ENCODE measurements around the gene SH3PXD2A.
"Not testable (repeated sequence)": the region's sequence is repeated elsewhere in the genome, so short reads cannot be mapped to it uniquely, and the experiment has no call there.

SH3PXD2A gene

DNA sequence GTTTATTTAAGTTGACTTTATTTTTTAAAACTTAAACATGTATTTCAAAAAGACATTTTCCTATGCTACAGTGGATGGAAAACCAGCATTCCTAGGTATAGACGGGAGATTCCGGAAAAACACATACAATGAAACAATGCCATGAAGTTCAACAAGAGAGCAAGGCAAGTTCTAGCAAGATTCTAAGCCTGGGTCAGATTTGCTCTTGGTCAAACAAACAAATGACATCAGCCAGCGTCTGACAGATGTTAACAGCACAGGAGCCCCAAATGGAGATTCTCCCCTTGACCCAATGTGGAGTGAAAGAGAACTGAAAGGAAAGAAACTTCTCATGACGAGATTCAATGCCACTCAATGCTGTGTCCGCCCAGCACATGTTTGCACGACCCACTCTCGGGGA, 212.0 kb downstream of the SH3PXD2A start:
- no peak for DNase-seq (ENCODE audit: low spot score)

DNA sequence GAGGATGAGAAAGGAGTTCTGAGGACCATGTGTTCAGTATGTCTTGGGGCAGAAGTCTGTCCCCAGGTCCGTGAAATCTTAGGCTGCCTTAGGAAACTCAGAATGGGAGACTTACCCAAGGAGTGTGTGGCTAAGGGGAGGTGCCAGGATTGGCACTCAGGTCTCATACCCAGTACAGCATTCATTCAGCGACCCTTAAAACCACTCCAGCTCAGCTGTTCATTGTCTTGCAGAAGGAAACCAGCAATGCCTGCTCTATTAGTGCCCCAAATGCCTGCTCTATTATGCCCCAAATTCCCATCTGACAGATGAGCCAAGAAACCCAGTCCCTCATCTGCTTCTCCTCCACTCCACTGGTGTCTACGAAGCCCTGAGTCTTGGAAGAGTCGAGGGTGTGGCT, 214.1 kb downstream of the SH3PXD2A start:
- no peak for DNase-seq (ENCODE audit: low spot score)

DNA sequence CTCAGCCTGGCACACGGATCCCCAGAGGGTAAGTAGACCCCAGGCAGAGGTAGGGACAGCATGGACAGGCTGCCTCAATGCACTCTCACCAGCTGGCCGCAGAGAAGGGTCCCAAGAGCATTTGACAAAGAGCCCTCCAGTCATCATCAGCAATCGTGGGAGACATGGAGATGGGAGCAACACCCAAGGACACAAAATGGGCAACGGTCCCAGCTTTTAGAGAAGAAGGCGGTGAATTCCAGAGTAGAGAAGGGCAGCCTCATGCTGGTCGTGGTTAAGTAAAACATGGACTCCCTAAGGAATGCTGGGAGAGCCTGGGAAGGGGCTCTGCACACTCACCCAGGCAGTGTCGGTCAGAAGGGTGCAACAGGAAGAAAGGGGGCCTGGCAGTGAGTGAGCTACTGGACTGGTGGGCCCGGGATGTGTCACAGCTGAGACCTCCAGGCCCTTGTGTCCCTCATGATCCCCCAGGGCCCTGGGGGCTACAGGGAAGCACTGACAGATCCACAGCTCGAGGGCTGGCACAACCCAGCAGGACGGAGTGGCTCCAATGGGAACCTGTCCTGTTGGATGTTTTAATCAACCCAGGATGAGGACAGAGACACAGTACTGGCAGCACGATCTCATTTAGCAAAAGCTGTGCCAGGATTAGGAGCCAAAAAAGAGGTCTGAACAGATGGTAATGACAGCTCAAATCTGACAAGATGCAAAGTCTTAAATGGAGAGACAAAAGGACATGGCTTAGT, 214.8 kb downstream of the SH3PXD2A start:
- no peak for DNase-seq (ENCODE audit: low spot score)

DNA sequence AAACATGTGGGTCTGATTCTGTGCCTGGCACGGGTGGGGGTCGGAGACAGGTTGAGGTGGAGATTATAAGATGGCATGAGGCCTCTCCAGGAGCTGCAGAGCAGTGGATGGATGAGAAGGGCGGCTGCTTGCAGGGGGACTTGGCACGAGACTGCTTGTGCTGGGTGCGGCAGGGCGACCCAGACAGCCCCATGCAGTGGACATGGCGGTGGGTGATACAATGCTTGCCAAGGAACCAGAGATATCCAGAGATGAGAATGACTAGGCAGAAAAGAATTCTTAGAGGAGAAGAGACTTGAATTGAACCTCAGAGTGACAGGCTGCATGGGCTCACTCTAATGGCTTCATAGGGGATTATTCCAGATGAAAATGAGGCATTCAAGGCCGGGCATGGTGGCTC, 216.4 kb downstream of the SH3PXD2A start:
- DNase-seq (ENCODE audit: low spot score): no peak

DNA sequence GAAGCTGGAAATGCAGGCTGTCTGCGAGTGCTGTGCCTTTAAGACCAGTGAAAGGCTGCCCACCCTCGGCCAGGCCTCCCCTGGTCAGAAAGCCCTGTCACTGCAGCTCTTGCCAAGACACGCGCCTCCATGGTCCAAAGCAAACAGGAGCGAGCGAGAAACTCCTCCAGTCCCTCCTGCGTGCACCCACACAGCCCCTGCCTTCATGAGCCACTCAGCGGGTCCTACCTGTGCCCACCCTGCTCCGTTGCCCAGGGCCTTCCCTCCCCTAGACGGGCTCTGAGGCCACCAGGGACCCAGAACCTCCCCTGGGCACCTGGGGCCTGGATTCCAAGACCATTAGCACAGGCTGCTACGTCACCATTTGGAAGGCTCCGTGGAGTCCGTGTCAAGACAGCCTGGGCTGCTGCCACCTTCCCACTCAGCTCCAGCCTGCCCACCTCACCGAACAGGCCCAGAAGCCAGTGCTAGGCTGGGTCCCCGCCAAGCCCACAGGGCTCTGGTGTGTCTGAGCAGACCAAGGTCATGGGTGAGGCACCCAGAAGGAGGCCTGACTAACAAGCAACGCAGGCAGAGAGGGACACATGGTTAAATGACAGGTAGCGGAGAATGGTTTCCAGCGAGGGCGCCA, 217.3 kb downstream of the SH3PXD2A start:
- no peak for DNase-seq (ENCODE audit: low spot score)

DNA sequence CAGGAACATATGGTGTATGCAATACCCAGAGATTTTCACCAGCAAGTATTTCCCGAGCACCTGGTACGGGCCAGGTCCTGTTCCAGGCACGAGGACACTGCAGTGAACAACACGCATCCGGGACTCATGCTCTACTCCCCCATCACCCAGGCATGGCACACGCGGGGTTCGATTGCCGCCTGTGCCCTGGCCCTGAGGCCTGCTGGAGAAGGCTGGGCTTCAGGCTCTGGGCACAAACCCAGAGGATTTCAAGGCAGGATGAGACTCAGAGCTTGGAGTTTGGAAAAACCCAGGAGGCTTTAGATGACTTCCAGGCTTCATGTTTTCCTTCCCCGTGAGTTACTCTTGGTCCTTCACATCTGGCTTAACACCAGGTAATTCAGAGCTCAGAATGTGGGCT, 218.4 kb downstream of the SH3PXD2A start:
- DNase-seq (ENCODE audit: low spot score): no peak

DNA sequence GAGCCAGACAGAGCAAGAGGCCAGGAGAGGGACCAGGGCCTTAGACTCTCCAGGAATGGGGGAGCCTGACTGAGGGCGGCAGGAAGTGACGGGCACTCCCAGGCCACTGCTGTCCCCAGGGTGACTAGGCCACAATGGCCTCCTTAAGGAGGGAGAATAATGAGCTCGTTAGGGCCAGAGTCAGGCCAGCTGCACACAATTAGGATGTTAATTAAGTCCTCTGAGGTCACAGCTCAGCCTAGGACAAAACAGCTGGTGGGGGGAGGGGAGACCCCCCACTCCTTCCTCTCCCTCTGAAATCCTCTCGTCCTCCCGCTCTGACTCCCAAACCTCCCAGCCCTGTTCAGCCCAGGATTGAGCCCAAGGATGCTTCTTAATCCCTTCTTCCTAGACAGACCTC, 218.9 kb downstream of the SH3PXD2A start:
- DNase-seq (ENCODE audit: low spot score): no peak

DNA sequence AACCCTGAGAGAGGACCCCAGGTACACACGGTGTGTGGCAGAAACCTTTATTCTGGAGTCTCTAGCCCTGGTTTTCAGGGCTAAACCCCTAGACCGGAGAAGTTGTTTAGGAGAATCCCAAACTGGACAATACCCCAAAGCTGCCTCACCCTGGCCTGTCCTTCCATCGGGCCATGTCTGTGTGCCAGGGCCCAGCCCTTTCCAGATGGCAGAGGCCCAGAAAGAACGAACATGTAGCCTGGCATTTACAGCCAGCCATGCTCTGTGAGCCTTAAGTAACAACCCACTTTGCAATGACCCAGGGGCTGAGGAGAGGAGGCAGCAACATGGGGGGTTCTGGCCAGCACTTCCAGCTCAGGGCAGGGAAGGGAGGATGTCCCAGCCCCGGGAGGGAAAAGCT, 219.8 kb downstream of the SH3PXD2A start:
- DNase-seq (ENCODE audit: low spot score): no peak

DNA sequence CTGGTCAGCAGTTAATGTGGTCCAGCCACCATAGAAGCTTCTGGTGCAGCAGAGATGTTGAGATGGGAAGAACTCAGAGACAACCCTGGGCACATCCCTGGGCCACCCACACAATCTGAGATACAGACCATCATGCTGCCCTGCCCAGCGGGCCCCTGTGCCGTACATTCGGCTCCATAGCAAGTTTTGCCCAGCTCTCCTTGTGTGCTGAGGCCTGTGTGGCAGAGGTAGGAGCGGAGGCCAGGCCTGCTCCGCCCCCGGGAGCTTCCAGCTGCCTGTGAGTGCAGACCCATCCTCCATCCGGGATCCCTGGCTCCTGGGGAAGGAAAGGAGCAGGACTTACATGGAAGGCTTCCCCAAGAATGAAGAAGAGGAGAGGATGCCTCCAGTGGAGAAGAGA, 221.5 kb downstream of the SH3PXD2A start:
- DNase-seq (ENCODE audit: low spot score): no peak

DNA sequence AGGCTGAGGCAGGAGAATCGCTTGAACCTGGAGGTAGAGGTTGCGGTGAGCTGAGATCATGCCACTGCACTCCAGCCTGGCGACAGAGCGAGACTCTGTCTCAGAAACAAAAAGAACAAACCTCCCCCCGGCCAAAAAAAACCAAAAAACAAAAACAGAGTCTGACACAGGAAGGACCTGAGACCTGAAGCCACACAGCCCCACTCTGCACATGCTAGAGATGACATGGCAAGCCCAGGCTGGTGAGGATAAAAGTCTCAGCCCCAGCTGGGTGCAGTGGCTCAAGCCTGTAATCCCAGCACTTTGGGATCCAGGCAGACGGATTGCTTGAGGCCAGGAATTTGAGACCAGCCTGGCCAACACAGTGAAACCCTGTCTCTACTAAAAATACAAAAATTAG, 222.5 kb downstream of the SH3PXD2A start:
- DNase-seq (ENCODE audit: low spot score): not testable (repeated sequence)

DNA sequence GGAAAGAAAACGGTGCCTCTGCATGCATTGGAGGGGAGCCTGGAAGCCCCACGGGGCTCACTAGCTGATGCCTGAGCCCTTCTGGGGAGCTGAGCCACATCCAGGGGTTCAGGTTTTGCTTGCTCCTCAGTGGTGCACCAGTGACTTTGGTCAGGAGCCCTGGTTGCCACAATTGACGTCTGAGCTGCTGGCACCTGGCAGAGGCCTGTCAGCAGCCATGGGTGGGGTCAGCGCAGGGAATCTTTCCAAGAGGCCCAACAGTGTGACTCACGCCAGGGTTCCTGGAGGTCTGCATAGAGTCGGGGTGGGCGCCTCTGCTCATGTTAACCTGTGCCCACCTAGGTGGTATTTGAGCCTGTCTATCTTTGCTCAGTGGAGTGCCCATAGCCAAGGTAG, 223.1 kb downstream of the SH3PXD2A start:
- no peak for DNase-seq (ENCODE audit: low spot score)

DNA sequence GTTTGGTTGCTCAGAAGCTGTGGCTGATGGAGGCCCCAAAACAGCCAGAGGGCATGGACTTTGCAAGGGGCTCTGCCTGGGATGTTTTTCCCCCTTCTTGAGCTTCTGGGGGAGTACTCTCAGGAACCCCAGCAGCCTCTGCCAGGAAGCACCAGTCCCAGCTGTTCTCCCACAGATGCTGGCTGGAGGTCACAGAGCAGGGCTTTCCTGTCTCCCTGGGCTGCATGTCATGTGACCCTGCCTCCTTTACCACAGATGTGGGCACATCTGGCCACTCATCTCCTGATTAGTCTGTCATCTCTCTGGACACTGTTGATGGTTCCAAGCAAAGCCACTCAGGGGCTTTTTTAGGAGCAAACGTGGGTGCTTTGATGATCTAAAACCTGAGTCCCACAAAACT, 225.2 kb downstream of the SH3PXD2A start:
- DNase-seq (ENCODE audit: low spot score): no peak

DNA sequence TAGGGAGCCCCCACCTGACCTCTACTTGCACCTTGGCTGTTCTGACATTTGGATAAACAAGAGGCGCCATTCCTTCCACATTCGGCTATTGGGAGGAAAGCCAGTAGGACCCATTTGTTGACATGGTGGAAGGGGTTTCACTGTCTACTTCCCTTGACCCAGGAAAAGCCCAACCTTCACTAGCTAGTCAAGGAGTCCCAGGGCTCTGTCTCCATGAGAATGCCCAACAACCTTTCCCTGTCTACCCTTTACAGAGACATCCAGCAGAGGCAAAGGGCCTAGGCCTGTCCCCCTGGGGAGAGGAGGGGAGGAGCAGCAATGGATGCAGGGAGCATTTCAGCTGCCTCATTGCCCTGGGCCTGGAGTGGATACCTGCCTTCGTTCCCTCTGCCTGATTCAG, 225.8 kb downstream of the SH3PXD2A start:
- no peak for DNase-seq (ENCODE audit: low spot score)

DNA sequence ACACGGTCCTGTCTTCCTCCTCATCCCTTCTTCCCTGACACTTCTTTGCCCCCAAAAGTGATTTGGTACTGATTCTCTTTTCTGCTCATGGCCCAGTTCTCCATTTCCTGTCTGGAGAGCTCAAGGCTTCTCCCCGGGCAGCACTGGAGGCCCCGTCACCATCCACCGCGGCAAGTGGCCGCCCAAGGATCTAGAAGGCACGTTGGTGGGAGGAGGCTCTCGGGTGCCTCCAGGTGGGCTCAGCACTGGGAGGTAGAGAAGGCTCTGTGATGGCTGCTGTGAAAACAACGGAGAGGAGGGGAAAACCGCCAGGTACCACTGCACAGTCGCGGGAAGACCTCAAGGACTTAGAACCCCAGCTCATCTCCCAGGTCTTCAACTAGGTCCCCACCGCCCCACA, 227.5 kb downstream of the SH3PXD2A start:
- no peak for DNase-seq (ENCODE audit: low spot score)

DNA sequence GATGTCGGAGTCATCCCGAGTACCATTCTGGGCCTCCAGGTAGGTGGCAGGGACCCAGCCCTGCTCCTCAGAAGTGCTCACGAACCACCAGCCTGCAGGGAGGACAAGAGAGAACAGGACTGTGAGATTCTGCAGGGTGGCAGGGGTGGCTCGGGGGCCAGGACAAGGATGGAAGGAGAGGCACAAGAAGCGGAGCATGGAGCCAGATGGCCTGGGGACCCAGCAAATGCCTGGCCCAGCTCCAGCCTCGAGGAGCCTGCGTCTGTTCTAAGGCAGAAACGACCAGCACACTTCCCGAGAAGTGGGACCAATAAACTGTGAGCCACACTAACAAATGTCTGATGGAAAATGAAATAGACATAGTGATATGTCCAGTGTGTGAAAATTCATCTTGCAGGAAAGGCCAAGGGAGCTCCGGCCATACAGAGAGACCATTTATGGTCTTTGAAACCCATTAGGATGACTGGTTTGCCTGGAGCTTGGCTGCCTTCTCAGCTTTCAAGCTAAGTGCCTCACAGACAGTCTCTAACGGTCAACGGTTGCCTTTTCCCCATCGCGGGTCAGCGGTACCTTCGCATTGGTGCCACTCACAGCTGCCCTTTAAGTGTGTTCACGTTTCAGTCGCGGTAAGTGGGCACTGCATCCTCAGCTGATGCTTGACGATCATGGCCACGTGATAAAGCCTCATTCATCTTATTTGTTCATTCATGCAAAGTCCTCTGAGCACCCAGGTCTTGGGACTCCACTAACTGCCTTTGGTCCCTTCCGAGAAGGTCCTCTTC, 228.1 kb downstream of the SH3PXD2A start:
- no peak for DNase-seq (ENCODE audit: low spot score)

DNA sequence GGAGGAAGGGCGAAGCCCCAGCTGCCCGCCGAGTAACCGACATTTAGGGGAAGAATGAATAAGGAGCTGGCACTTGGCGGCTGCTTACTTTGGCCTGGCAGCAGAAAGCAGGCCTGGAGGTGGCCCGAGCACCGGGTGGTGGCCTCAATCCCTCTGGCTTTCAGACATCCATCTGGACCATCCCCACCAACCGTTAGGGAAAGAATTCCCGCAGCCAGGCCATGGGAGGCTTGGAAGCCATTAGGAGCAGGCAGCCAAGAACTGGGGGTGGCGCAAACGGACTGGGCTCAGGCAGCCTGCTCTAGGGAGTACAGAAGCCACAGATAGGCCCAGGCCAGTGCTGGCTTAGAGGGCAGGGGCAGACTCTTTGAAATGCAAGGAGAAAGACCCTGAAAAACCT, 229.2 kb downstream of the SH3PXD2A start:
- no peak for DNase-seq (ENCODE audit: low spot score)

DNA sequence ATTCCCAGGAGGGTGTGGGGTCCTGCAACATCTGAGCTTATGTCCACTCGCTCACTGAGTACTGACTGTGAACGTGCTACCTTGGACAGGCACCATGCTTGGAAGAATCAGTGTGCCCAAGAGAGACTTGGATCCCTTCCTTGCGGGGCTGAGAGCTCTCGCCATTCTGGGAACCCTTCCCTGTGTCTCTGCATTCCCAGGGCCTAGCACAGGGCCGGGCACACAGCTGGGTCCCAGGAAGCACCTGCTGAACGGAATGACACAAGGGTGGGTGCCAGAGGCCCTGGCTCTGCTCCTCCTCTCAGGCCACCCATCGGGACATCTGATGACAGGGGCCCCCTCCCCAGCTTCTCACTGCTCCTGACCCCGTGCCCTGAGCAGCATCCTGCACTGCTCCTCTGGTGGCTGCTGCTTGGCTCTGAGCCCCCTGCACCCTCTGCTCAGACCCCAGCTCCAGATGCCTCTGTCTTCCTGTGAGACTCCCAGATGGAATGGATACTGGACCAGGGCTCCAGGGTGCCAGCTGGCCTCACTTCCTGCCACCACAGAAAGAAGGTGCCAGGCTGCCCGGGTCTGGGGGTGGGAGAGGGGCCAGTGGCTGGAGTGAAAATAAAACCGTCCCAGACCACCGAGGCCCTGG, 232.3 kb downstream of the SH3PXD2A start:
- no peak for DNase-seq (ENCODE audit: low spot score)

DNA sequence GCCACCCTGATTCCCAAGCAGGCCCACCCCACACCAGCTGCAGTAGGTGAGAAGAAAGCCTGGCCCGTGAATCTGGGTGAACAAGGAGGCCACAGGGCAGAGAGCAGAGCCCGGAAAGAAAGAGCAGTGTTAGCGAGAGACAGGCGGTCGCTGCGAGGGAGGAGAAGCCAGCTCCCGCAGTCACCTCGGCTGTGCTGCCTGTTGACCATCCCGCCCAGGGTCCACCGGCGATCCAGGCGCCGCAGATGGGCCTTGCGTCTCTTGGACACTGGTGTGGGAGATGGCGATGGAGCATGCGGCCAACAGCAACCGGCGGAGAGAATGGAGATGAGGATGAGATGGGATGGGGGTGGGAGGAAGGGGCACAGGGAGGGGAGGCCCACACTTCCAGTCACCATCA, 233.1 kb downstream of the SH3PXD2A start:
- DNase-seq (ENCODE audit: low spot score): no peak

DNA sequence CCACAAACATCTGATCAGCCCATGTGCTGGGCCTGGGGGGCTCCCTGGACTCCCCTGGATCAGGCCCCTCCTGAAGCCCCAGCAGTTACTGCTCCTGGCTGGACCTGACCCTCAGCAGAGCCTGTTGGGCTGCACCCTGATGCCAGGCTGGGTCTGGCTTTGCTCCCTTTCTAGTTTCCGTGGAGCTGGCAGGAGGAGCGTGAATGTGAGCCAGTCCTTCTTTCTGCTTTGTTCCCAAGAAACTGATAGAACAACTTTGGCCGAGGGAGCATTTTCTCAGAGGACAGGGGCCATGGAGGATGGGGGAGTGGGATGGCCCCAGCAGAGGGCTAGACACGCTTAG, 233.6 kb downstream of the SH3PXD2A start:
- no peak for DNase-seq (ENCODE audit: low spot score)

DNA sequence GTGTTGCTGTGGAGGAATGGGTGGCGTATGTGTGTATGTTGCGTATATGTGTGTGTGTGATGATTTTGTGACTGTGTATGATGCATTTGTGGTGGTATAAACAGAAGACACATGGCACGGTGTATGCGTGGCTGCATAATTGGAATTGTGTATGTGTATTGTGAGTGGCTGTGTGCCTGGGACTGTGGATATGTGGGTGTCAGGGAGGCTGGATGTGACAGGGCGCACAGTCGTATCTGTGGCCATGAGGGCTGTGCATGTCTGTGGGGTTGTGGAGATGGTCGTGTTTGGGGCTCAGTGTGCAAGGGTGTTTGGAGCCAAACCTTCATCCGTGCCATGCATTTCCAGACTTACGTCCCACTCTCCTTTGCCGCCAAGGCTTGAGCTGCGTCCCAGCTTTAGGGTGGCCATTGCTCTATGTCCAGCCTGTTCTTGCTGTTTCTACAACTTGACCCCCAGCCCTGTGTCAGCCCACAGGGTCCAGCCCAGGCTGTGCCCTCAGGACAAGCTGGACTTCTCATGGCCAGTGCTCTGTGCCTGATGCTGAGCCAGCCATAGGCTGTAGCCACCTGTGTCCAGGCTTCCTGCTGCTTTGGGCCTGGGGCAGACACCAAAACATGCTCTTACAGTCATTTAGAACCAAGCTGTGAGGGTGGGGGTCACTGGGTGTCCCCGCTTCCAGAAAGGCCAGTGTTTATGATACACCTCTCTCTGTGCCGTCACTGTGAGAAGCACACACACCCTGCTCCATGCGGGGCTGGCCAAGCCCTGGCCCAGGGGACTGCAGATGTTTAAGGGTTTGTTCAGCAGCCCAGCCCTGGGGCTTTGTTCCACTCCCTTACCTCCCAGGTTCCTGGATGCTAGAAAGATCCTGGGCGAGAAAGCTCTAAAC, 234.2 kb downstream of the SH3PXD2A start:
- no peak for DNase-seq (ENCODE audit: low spot score)

DNA sequence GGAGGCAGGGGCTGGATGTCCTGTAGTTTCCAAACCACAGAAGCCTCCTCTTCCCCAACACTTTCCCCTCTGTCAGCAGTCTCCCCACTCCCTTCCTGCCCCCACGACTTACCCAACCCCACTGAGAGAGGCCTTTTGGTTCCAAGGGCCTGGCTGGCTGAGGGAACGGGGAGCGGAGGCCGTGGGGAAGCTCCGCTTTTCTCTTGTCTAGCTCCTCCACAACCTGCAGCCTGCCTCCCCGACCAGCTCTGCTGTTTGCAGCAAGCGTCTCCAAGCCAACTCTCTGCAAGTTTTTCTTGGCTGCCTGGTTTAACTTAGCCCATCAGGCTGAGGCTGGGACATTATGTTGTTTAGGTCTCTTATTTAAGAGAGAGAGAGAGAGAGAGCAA, 235.0 kb downstream of the SH3PXD2A start:
- DNase-seq (ENCODE audit: low spot score): no peak

Measured in HuH-7.5 (cell line).